Measurements from ENCODE around the gene TUBGCP3. TPM values are rescaled to one million over a fixed set of nuclear protein-coding genes. Genes with fewer than 3 reads are reported as not detected.
"Not testable (repeated sequence)": the region's sequence is repeated elsewhere in the genome, so short reads cannot be mapped to it uniquely, and the experiment has no call there.

TUBGCP3 gene
- total RNA-seq, 1 experiment from 2014 or later: 51.4 TPM

- POLR2A ChIA-PET: no interaction called here
- RAD21 ChIA-PET (ENCODE audit: low non-redundant PET in 1 of 2, low total read pairs in 2 of 2, uncharacterized antibody in 2 of 2, unreplicated experiment in 2 of 2): no interaction called here
- CTCF ChIA-PET: no interaction called here
These were observed 101.4 kb downstream of the TUBGCP3 start for GRCh38 chr13:112486386-112487126.

GRCh38 chr13:112485814-112486213 is 102.1 kb downstream of the TUBGCP3 start:
- H3K4me3 ChIP-seq (replicated peaks in 1 of 2; ENCODE audit: low read depth in 1 of 2, low read length in 2 of 2); H3K79me2 ChIP-seq (ENCODE audit: insufficient read depth, low read length); H3K9ac ChIP-seq (ENCODE audit: low read length); H3K9me2 ChIP-seq (ENCODE audit: insufficient read depth); H3K4me1 ChIP-seq (ENCODE audit: control insufficient read depth in 1 of 2, insufficient read depth in 2 of 2, low read length in 2 of 2); ATAC-seq; intact Hi-C loops (cut with micrococcal nuclease); H3K27ac ChIP-seq (ENCODE audit: low read depth, low read length); RAD21 ChIA-PET (ENCODE audit: low non-redundant PET in 1 of 2, low total read pairs in 2 of 2, uncharacterized antibody in 2 of 2, unreplicated experiment in 2 of 2); H3K4me2 ChIP-seq (ENCODE audit: low read length); H3K27me3 ChIP-seq (ENCODE audit: insufficient read depth, low read length); H3K36me3 ChIP-seq (ENCODE audit: control insufficient read depth in 1 of 2, insufficient read depth in 2 of 2, low read length in 2 of 2); H2AFZ ChIP-seq (ENCODE audit: low read depth, low read length, poor library complexity, severe bottlenecking); H4K20me1 ChIP-seq (ENCODE audit: insufficient read depth); BruUV-seq (replicated peaks); H3K9me3 ChIP-seq (ENCODE audit: control insufficient read depth in 1 of 2, insufficient read depth in 1 of 2, low read depth in 1 of 2, low read length in 2 of 2); DNase-seq (ENCODE audit: low read depth, low spot score); POLR2A ChIA-PET; CTCF ChIA-PET: not testable (repeated sequence)

More at GRCh38 chr13:112486386-112487126, 101.4 kb downstream of the TUBGCP3 start:
- Histone ChIP-seq H3K9me2 (ENCODE audit: insufficient read depth) (no peaks in the 10 kb centered on the region), H3K79me2 (ENCODE audit: insufficient read depth, low read length) (no peaks in the 10 kb centered on the region), H3K36me3 (ENCODE audit: control insufficient read depth in 1 of 2, insufficient read depth in 2 of 2, low read length in 2 of 2) (peaks cover 0 to 2% of the 10 kb centered on the region in 2 experiments; a peak in 2 of 4 replicates), H4K20me1 (ENCODE audit: insufficient read depth) (no peaks in the 10 kb centered on the region), H3K27me3 (ENCODE audit: insufficient read depth, low read length) (no peaks in the 10 kb centered on the region), H2AFZ (ENCODE audit: low read depth, low read length, poor library complexity, severe bottlenecking) (no peak overlapping the region), H3K4me2 (ENCODE audit: low read length) (no peak overlapping the region), H3K4me3 (replicated peaks in 1 of 2; ENCODE audit: low read depth in 1 of 2, low read length in 2 of 2) (no peak overlapping the region), H3K4me1 (ENCODE audit: control insufficient read depth in 1 of 2, insufficient read depth in 2 of 2, low read length in 2 of 2) (no peaks in the 10 kb centered on the region), H3K9me3 (ENCODE audit: control insufficient read depth in 1 of 2, insufficient read depth in 1 of 2, low read depth in 1 of 2, low read length in 2 of 2) (no peaks in the 10 kb centered on the region), H3K9ac (ENCODE audit: low read length) (no peak overlapping the region), H3K27ac (ENCODE audit: low read depth, low read length) (no peak overlapping the region)
- intact Hi-C loops (cut with micrococcal nuclease): no loop called here
- BruUV-seq (replicated peaks): no TSS peak
- DNase-seq (ENCODE audit: low read depth, low spot score) (no peak), ATAC-seq (no peak)
- TF ChIP-seq ZBTB33 (IDR thresholded peaks at IDR 0.05; ENCODE audit: extremely low read depth, insufficient replicate concordance, low read length) (no peak), EZH2phosphoT487 (IDR thresholded peaks at IDR 0.05; ENCODE audit: borderline replicate concordance) (no peak), RAD21 (IDR thresholded peaks at IDR 0.05; ENCODE audit: low read depth) (no peak), POLR2A (IDR thresholded peaks at IDR 0.05; ENCODE audit: borderline replicate concordance, extremely low read depth, insufficient read depth, insufficient read length) (no peak), EGR1 (IDR thresholded peaks at IDR 0.05; ENCODE audit: low read depth) (no peak), SRF (IDR thresholded peaks at IDR 0.05; ENCODE audit: low read depth) (no peak), ZNF274 (IDR thresholded peaks at IDR 0.05; ENCODE audit: low read depth, low read length) (no peak), CEBPB (IDR thresholded peaks at IDR 0.05; ENCODE audit: low read depth) (no peak), ELF1 (IDR thresholded peaks at IDR 0.05; ENCODE audit: borderline replicate concordance, low read depth) (no peak), MAX (IDR thresholded peaks at IDR 0.05) (no peak)

Measured in HCT116 (cell line).